ENCODE measurements around the gene TRAK2. TPM values are rescaled to one million over a fixed set of nuclear protein-coding genes. Genes with fewer than 3 reads are reported as not detected.

Gene TRAK2
- total and polyA plus RNA-seq, 4 donors = 35.9 to 128 (median 102) TPM

GRCh38 chr2:201353116-201353515 is 98.1 kb downstream of the TRAK2 start:
- H3K9me3 ChIP-seq (ENCODE audit: control insufficient read depth, low read length) = no peaks in the 10 kb centered on the region
- no peak overlapping the region for H3K4me3 ChIP-seq (ENCODE audit: low read length in 2 of 2)
- H3K4me1 ChIP-seq (ENCODE audit: control insufficient read depth in 1 of 2, insufficient read depth in 2 of 2, low read length in 2 of 2) = no peaks in the 10 kb centered on the region
- ATAC-seq (ENCODE audit: low FRiP score) (no peak), DNase-seq (no peak)
- intact Hi-C loops (cut with DNase I) = no loop called here
- H3K36me3 ChIP-seq (ENCODE audit: control insufficient read depth in 1 of 2, insufficient read depth in 2 of 2, low read length in 1 of 2) = no peaks in the 10 kb centered on the region
- whole genome bisulfite sequencing, 2 donors = 2 to 9% methylated on average over 1 of the region's 1 CpG
- H3K27ac ChIP-seq (ENCODE audit: low read depth in 1 of 2, low read length in 2 of 2) = no peak overlapping the region
- H3K27me3 ChIP-seq (ENCODE audit: control insufficient read depth in 1 of 2, insufficient read depth in 2 of 2, low read length in 1 of 2) = no peaks in the 10 kb centered on the region

DNA sequence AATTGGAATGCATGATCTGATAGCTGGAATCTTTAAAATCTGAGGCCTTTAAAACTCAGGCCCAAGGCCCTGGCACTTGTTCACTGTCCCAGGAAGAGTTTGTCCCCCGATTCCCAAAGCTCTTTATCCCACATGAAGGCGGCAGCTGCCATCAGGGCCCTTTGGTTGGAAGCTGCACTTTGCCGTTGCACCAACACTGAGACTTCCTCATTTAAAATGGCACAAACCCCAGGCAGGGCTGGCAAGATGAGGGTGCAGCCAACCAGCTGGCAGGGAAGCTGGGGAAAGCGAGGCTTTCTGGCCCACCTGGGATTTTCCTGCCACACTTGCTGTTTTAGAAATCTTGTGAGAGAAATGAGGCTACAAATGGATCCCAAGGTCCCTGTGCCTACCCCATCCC is 100.4 kb downstream of the TRAK2 start:
- ATAC-seq (ENCODE audit: low FRiP score) = no peak
- Histone ChIP-seq H3K36me3 (ENCODE audit: control insufficient read depth in 1 of 2, insufficient read depth in 2 of 2, low read length in 1 of 2) (peaks cover 0 to 2% of the 10 kb centered on the region in 2 donors), H3K4me1 (ENCODE audit: control insufficient read depth in 1 of 2, insufficient read depth in 2 of 2, low read length in 2 of 2) (no peaks in the 10 kb centered on the region), H3K27ac (ENCODE audit: low read depth in 1 of 2, low read length in 2 of 2) (no peak overlapping the region), H3K9me3 (ENCODE audit: control insufficient read depth, low read length) (no peaks in the 10 kb centered on the region), H3K4me3 (ENCODE audit: low read length in 2 of 2) (no peak overlapping the region), H3K27me3 (ENCODE audit: control insufficient read depth in 1 of 2, insufficient read depth in 2 of 2, low read length in 1 of 2) (no peaks in the 10 kb centered on the region)
- DNase-seq = no peak
- WGBS, 2 donors = 96% methylated on average over 4 of the region's 4 CpGs
- intact Hi-C loops (cut with DNase I) = no loop called here

DNA sequence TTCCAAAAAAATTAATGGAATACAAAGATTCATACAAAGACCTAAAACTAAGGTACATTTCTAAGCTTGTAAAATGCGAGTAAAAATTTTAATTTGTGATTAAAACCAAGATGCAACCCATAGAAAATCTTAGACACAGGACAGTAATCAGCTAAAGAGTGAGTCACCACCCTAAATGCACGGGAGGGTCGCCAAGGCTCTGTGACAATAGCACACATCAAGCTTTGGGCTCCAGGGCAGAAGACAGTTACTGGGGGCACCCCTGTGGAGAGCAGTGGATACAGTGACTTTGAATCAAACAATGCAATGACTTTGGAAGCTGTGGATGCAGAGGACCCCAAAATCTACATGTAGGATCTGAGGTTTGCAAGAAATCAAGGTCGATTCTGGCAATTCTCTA is 101.7 kb downstream of the TRAK2 start:
- ATAC-seq (ENCODE audit: low FRiP score) = no peak
- 76 to 79% methylated on average over 4 of the region's 4 CpGs for WGBS, 2 donors
- H3K4me1 ChIP-seq (ENCODE audit: control insufficient read depth in 1 of 2, insufficient read depth in 2 of 2, low read length in 2 of 2) = no peaks in the 10 kb centered on the region

DNA sequence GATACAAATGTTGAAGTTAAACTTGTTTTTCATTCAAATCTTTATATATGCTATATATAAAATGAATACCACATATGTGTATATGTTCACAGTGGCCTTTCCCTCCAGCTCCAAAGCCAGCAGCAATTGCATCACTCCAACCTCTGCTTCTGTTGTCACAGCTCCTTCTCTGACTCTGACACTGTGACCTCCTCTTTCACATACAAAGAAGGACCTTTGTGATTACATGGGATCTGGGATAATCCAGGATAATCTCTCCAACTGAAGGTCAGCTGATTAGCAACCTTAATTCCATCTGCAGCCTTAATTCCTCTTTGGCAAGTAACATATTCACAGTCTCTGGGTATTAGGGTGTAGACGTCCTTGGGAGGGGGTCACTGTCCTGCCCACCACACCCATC is 102.5 kb downstream of the TRAK2 start:
- Histone ChIP-seq H3K36me3 (ENCODE audit: control insufficient read depth in 1 of 2, insufficient read depth in 2 of 2, low read length in 1 of 2) (peaks cover 0 to 2% of the 10 kb centered on the region in 2 donors), H3K4me1 (ENCODE audit: control insufficient read depth in 1 of 2, insufficient read depth in 2 of 2, low read length in 2 of 2) (no peaks in the 10 kb centered on the region), H3K27me3 (ENCODE audit: control insufficient read depth in 1 of 2, insufficient read depth in 2 of 2, low read length in 1 of 2) (no peaks in the 10 kb centered on the region), H3K9me3 (ENCODE audit: control insufficient read depth, low read length) (no peaks in the 10 kb centered on the region), H3K4me3 (ENCODE audit: low read length in 2 of 2) (no peak overlapping the region), H3K27ac (ENCODE audit: low read depth in 1 of 2, low read length in 2 of 2) (no peak overlapping the region)
- intact Hi-C loops (cut with DNase I) = no loop called here
- no peak for DNase-seq
- no peak for ATAC-seq (ENCODE audit: low FRiP score)
- WGBS, 2 donors = 74 to 91% methylated on average over 1 of the region's 1 CpG

More for the DNA sequence above, 101.7 kb downstream of the TRAK2 start:
- no peak for DNase-seq
- Histone ChIP-seq H3K27ac (ENCODE audit: low read depth in 1 of 2, low read length in 2 of 2) (no peak overlapping the region), H3K4me3 (ENCODE audit: low read length in 2 of 2) (no peak overlapping the region), H3K27me3 (ENCODE audit: control insufficient read depth in 1 of 2, insufficient read depth in 2 of 2, low read length in 1 of 2) (no peaks in the 10 kb centered on the region), H3K36me3 (ENCODE audit: control insufficient read depth in 1 of 2, insufficient read depth in 2 of 2, low read length in 1 of 2) (peaks cover 0 to 2% of the 10 kb centered on the region in 2 donors), H3K9me3 (ENCODE audit: control insufficient read depth, low read length) (no peaks in the 10 kb centered on the region)
- intact Hi-C loops (cut with DNase I) = no loop called here

DNA sequence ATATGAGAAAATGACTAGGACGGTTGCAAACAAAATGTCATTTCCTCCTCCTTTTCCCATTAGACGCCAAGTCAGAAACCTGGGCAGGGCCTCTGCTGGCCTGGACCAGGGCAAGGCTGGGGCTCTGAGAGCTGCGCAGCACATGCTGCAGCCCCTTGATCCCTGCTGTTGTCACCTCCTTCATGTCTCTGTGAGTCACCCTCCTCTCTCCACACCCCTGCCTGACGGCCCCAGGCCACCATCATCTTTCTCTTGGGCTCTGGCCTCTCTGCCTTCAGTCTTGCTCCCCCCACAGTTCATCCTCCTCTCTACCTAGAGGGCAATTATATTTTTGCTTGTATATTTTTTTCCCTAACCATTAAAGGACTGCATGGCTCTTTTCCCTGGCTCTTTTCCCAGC is 104.1 kb downstream of the TRAK2 start:
- Histone ChIP-seq H3K4me1 (ENCODE audit: control insufficient read depth in 1 of 2, insufficient read depth in 2 of 2, low read length in 2 of 2) (no peaks in the 10 kb centered on the region), H3K36me3 (ENCODE audit: control insufficient read depth in 1 of 2, insufficient read depth in 2 of 2, low read length in 1 of 2) (peaks cover 0 to 5% of the 10 kb centered on the region in 2 donors), H3K4me3 (ENCODE audit: low read length in 2 of 2) (no peak overlapping the region), H3K27me3 (ENCODE audit: control insufficient read depth in 1 of 2, insufficient read depth in 2 of 2, low read length in 1 of 2) (no peaks in the 10 kb centered on the region), H3K9me3 (ENCODE audit: control insufficient read depth, low read length) (no peaks in the 10 kb centered on the region), H3K27ac (ENCODE audit: low read depth in 1 of 2, low read length in 2 of 2) (no peak overlapping the region)
- intact Hi-C loops (cut with DNase I) = no loop called here
- no peak for ATAC-seq (ENCODE audit: low FRiP score)
- DNase-seq = no peak
- 90 to 93% methylated on average over 4 of the region's 4 CpGs for WGBS, 2 donors

DNA sequence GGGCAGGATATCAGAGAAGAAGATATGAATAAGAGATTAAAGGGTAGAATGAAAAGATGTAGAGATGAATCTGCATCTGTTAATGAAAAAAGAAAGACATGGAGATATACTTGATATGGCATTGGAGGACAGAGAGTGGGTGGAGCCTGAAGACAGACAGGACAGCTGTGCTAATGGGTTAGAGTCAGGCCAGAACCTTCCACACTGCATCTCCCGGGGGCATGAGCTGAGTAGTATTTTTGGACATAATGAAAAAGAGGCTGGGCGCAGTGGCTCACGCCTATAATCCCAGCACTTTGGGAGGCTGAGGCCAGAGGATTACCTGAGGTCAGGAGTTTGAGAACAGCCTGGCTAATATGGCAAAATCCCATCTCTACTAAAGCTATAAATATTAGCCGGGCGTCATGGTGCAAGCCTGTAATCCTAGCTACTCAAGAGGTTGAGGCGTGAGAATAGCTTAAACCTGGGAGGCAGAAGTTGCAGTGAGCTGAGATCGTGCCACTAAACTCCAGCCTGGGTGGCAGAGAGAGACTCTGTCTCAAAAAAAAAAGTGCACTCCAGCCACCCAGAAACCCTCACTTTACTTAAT is 105.5 kb downstream of the TRAK2 start:
- Histone ChIP-seq H3K27me3 (ENCODE audit: control insufficient read depth in 1 of 2, insufficient read depth in 2 of 2, low read length in 1 of 2) (no peaks in the 10 kb centered on the region), H3K4me3 (ENCODE audit: low read length in 2 of 2) (no peak overlapping the region), H3K36me3 (ENCODE audit: control insufficient read depth in 1 of 2, insufficient read depth in 2 of 2, low read length in 1 of 2) (peaks cover 0 to 5% of the 10 kb centered on the region in 2 donors), H3K4me1 (ENCODE audit: control insufficient read depth in 1 of 2, insufficient read depth in 2 of 2, low read length in 2 of 2) (no peaks in the 10 kb centered on the region), H3K27ac (ENCODE audit: low read depth in 1 of 2, low read length in 2 of 2) (no peak overlapping the region), H3K9me3 (ENCODE audit: control insufficient read depth, low read length) (no peaks in the 10 kb centered on the region)
- 86 to 89% methylated on average over 7 of the region's 7 CpGs for WGBS, 2 donors
- ATAC-seq (ENCODE audit: low FRiP score) (no peak), DNase-seq (no peak)
- intact Hi-C loops (cut with DNase I) = no loop called here

- DNase-seq (no peak), ATAC-seq (ENCODE audit: low FRiP score) (no peak)
- Histone ChIP-seq H3K4me3 (ENCODE audit: low read length in 2 of 2) (no peak overlapping the region), H3K9me3 (ENCODE audit: control insufficient read depth, low read length) (no peaks in the 10 kb centered on the region), H3K27ac (ENCODE audit: low read depth in 1 of 2, low read length in 2 of 2) (no peak overlapping the region), H3K27me3 (ENCODE audit: control insufficient read depth in 1 of 2, insufficient read depth in 2 of 2, low read length in 1 of 2) (no peaks in the 10 kb centered on the region), H3K36me3 (ENCODE audit: control insufficient read depth in 1 of 2, insufficient read depth in 2 of 2, low read length in 1 of 2) (peaks cover 0 to 6% of the 10 kb centered on the region in 2 donors), H3K4me1 (ENCODE audit: control insufficient read depth in 1 of 2, insufficient read depth in 2 of 2, low read length in 2 of 2) (no peaks in the 10 kb centered on the region)
- WGBS, 2 donors = 62 to 73% methylated on average over 1 of the region's 1 CpG
- intact Hi-C loops (cut with DNase I) = no loop called here
These were observed 106.4 kb downstream of the TRAK2 start for GRCh38 chr2:201344663-201345366.

DNA sequence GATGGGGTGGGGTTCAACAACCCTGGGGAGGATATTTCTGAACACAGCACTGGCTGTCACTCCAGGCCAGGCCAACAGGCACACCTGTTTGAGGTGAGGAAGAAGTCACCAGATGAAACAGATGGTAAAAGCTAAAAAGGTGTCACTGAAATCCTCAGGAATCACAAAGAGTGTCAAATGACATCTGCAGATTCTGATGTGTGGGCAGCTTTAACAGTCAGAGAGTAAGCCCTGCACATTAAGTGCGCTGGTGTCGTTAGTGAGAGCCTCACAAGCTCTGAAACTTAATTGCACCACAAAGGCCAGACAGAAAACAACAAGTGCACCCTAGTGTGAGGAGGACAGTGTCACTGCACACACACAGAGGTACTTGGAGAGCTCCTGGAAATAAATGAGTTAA is 107.7 kb downstream of the TRAK2 start:
- ATAC-seq (ENCODE audit: low FRiP score) (no peak), DNase-seq (no peak)
- no peaks in the 10 kb centered on the region for H3K9me3 ChIP-seq (ENCODE audit: control insufficient read depth, low read length)
- no peak overlapping the region for H3K4me3 ChIP-seq (ENCODE audit: low read length in 2 of 2)
- H3K4me1 ChIP-seq (ENCODE audit: control insufficient read depth in 1 of 2, insufficient read depth in 2 of 2, low read length in 2 of 2) = no peaks in the 10 kb centered on the region
- H3K27ac ChIP-seq (ENCODE audit: low read depth in 1 of 2, low read length in 2 of 2) = no peak overlapping the region
- 93 to 96% methylated on average over 2 of the region's 2 CpGs for WGBS, 2 donors
- H3K36me3 ChIP-seq (ENCODE audit: control insufficient read depth in 1 of 2, insufficient read depth in 2 of 2, low read length in 1 of 2) = peaks cover 0 to 7% of the 10 kb centered on the region in 2 donors
- intact Hi-C loops (cut with DNase I) = no loop called here
- no peaks in the 10 kb centered on the region for H3K27me3 ChIP-seq (ENCODE audit: control insufficient read depth in 1 of 2, insufficient read depth in 2 of 2, low read length in 1 of 2)

- intact Hi-C loops (cut with DNase I) = no loop called here
- H3K36me3 ChIP-seq (ENCODE audit: control insufficient read depth in 1 of 2, insufficient read depth in 2 of 2, low read length in 1 of 2) = peaks cover 0 to 7% of the 10 kb centered on the region in 2 donors
- no peaks in the 10 kb centered on the region for H3K4me1 ChIP-seq (ENCODE audit: control insufficient read depth in 1 of 2, insufficient read depth in 2 of 2, low read length in 2 of 2)
- no peak overlapping the region for H3K4me3 ChIP-seq (ENCODE audit: low read length in 2 of 2)
- 78 to 87% methylated on average over 2 of the region's 2 CpGs for WGBS, 2 donors
- H3K27me3 ChIP-seq (ENCODE audit: control insufficient read depth in 1 of 2, insufficient read depth in 2 of 2, low read length in 1 of 2) = no peaks in the 10 kb centered on the region
- ATAC-seq (ENCODE audit: low FRiP score) (no peak), DNase-seq (no peak)
- H3K27ac ChIP-seq (ENCODE audit: low read depth in 1 of 2, low read length in 2 of 2) = no peak overlapping the region
- H3K9me3 ChIP-seq (ENCODE audit: control insufficient read depth, low read length) = no peaks in the 10 kb centered on the region
These were observed 108.3 kb downstream of the TRAK2 start for GRCh38 chr2:201342923-201343322.

All from aorta (tissue), 5 donors.